Measurements from ENCODE around the gene NES.
A peak's percentile ranks its signal among the peaks of the same experiment; 100 is the strongest.

DNA sequence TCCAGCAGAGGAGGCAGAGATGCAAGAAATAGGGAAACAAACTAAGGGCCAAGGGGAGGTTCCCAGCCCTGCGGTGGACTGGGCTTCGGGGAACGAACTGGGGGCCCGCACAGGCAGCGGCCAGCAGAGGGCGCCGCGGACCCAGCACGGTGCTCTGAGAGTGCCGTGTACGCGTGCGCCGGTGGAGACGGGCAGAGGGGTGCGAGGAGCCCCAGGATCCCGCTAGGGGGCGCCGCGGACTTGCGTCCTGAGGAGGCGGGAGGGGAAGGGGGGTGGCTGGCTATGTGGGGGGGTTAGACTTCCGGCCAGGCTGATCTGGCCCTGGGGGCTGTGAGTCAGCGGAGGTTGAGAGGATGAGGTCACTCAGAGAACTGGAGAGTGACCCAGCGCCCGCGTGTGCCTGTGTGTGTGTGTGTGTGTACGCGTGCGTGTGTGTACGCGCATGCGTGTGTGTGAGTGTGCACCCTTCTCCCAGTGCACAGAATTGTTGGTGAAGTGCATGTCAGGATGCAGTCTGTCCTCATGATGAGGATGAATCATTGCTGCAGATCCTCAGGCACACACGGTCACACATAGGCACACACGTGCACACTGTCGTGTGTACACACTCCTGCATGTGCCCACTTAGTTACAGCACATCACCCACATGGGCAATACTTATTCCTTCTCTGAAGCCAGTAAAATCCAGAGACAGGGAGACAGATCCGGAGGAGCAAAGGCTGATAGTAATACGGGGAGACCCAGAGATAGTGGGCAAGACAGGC is 17.0 kb downstream of the NES start:
- peak; percentile 62 to 85 (median 74) for TF ChIP-seq POLR2AphosphoS5 (IDR thresholded peaks at IDR 0.05)
- TF ChIP-seq, protein P1, sequence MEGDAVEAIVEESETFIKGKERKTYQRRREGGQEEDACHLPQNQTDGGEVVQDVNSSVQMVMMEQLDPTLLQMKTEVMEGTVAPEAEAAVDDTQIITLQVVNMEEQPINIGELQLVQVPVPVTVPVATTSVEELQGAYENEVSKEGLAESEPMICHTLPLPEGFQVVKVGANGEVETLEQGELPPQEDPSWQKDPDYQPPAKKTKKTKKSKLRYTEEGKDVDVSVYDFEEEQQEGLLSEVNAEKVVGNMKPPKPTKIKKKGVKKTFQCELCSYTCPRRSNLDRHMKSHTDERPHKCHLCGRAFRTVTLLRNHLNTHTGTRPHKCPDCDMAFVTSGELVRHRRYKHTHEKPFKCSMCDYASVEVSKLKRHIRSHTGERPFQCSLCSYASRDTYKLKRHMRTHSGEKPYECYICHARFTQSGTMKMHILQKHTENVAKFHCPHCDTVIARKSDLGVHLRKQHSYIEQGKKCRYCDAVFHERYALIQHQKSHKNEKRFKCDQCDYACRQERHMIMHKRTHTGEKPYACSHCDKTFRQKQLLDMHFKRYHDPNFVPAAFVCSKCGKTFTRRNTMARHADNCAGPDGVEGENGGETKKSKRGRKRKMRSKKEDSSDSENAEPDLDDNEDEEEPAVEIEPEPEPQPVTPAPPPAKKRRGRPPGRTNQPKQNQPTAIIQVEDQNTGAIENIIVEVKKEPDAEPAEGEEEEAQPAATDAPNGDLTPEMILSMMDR (IDR thresholded peaks at IDR 0.05 in 8 of 11, conservative IDR thresholded peaks at IDR 0.05 in 3 of 11) = peak; percentile 94 to 99 (median 98)
- no peak for TF ChIP-seq POLR2A (IDR thresholded peaks at IDR 0.05)

All from spleen (tissue), 7 donors.